Activated T-helper 1 cell treated with anti-CD3 and anti-CD28 coated beads, Interleukin-2, amount 50 U/mL, for 16 hours (primary cell): Measurements from ENCODE around the gene FXN.
"Not testable (repeated sequence)": the region's sequence is repeated elsewhere in the genome, so short reads cannot be mapped to it uniquely, and the experiment has no call there.

Experiments used
- DNase-seq, 2 donors: peaks; one replicate each; pipeline ENCODE4 v3.0.0-alpha.2; 2020; ENCODE audit warnings: low read depth in 1 of 2, low spot score in 1 of 2

FXN gene

GRCh38 chr9:69065660-69066059, 30.1 kb downstream of the FXN start:
- no peak for DNase-seq

- DNase-seq, result no peak
These were observed 31.4 kb downstream of the FXN start for GRCh38 chr9:69066955-69067354.

GRCh38 chr9:69070201-69070600, 34.6 kb downstream of the FXN start:
- DNase-seq, result no peak

GRCh38 chr9:69071059-69071458, 35.5 kb downstream of the FXN start:
- DNase-seq, result no peak

- DNase-seq, result no peak
These were observed 37.6 kb downstream of the FXN start for GRCh38 chr9:69073103-69073502.

- no peak for DNase-seq
These were observed 39.2 kb downstream of the FXN start for GRCh38 chr9:69074801-69075200.

- no peak for DNase-seq
These were observed 41.0 kb downstream of the FXN start for GRCh38 chr9:69076550-69076949.

GRCh38 chr9:69078069-69078468, 42.5 kb downstream of the FXN start:
- no peak for DNase-seq

- no peak for DNase-seq
These were observed 43.0 kb downstream of the FXN start for GRCh38 chr9:69078581-69078980.

GRCh38 chr9:69079186-69079585, 43.6 kb downstream of the FXN start:
- no peak for DNase-seq

GRCh38 chr9:69081261-69081660, 45.7 kb downstream of the FXN start:
- no peak for DNase-seq

- no peak for DNase-seq
These were observed 47.8 kb downstream of the FXN start for GRCh38 chr9:69083321-69083720.

- no peak for DNase-seq
These were observed 50.2 kb downstream of the FXN start for GRCh38 chr9:69085569-69086283.

- DNase-seq, result no peak
These were observed 50.8 kb downstream of the FXN start for GRCh38 chr9:69086312-69086711.

- DNase-seq, result no peak
These were observed 51.2 kb downstream of the FXN start for GRCh38 chr9:69086769-69087168.

- DNase-seq, result no peak
These were observed 53.5 kb downstream of the FXN start for GRCh38 chr9:69089082-69089481.

GRCh38 chr9:69089491-69089890, 53.9 kb downstream of the FXN start:
- DNase-seq, result no peak

- no peak for DNase-seq
These were observed 54.7 kb downstream of the FXN start for GRCh38 chr9:69090140-69090750.

GRCh38 chr9:69090946-69091345, 55.4 kb downstream of the FXN start:
- no peak for DNase-seq

GRCh38 chr9:69093471-69094103, 58.0 kb downstream of the FXN start:
- no peak for DNase-seq

GRCh38 chr9:69094361-69095135, 59.0 kb downstream of the FXN start:
- DNase-seq, result not testable (repeated sequence)

GRCh38 chr9:69097064-69097463, 61.5 kb downstream of the FXN start:
- no peak for DNase-seq
